NT2/D1 (cell line): ENCODE data around the gene GCNT1.

Experiments used
- SUZ12 ChIP-seq: IDR thresholded peaks from 2 replicates; pipeline ENCODE4 v1.6.1; 2011; ENCODE audit not compliant: insufficient read length, insufficient read depth; ENCODE audit errors: extremely low read depth
- YY1 ChIP-seq: IDR thresholded peaks from 2 replicates; pipeline ENCODE4 v1.6.1; 2011; ENCODE audit not compliant: insufficient read length, insufficient read depth

- TF ChIP-seq SUZ12 = no peak
- TF ChIP-seq YY1 = no peak
These were observed 70.7 kb downstream of the GCNT1 start for GRCh38 chr9:76529653-76530052.
